Neural progenitor cell (in vitro differentiated cells): Measurements from ENCODE around the gene STARD3.

ENCODE experiments used
- EZH2 ChIP-seq: fragments of 200-600 bp; sonication (generic); IDR thresholded peaks from 2 replicates; pipeline ENCODE4 v1.6.1; 2017; ENCODE audit warnings: antibody characterized with exemption, mild to moderate bottlenecking, moderate library complexity
- EZH2phosphoT487 ChIP-seq: fragments of 200-600 bp; sonication (generic); IDR thresholded peaks from 2 replicates; pipeline ENCODE4 v1.6.1; 2017; ENCODE audit warnings: antibody characterized with exemption
- TF ChIP-seq, protein P1 (sequence below): fragments of 200-600 bp; sonication (generic); IDR thresholded peaks from 2 replicates; pipeline ENCODE4 v1.5.1; 2017; ENCODE audit warnings: antibody characterized with exemption, mild to moderate bottlenecking

- TF ChIP-seq, protein P1, sequence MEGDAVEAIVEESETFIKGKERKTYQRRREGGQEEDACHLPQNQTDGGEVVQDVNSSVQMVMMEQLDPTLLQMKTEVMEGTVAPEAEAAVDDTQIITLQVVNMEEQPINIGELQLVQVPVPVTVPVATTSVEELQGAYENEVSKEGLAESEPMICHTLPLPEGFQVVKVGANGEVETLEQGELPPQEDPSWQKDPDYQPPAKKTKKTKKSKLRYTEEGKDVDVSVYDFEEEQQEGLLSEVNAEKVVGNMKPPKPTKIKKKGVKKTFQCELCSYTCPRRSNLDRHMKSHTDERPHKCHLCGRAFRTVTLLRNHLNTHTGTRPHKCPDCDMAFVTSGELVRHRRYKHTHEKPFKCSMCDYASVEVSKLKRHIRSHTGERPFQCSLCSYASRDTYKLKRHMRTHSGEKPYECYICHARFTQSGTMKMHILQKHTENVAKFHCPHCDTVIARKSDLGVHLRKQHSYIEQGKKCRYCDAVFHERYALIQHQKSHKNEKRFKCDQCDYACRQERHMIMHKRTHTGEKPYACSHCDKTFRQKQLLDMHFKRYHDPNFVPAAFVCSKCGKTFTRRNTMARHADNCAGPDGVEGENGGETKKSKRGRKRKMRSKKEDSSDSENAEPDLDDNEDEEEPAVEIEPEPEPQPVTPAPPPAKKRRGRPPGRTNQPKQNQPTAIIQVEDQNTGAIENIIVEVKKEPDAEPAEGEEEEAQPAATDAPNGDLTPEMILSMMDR, result no peak
- no peak for TF ChIP-seq EZH2
- no peak for TF ChIP-seq EZH2phosphoT487
Observed at GRCh38 chr17:39641097-39641496, 4.2 kb downstream of the STARD3 start.
